Neural crest cell (in vitro differentiated cells): Measurements from ENCODE around the gene IRF2BP1. TPM values are rescaled to one million over a fixed set of nuclear protein-coding genes. Genes with fewer than 3 reads are reported as not detected.
A peak's percentile ranks its signal among the peaks of the same experiment; 100 is the strongest.

Experiments used
- DNase-seq: peaks from one replicate; pipeline ENCODE4 v3.0.0; 2021; ENCODE audit warnings: low read depth, mixed read lengths, low spot score
- H3K27ac Mint-ChIP-seq: one replicate; pipeline ENCODE4 v1.8.0; 2021; ENCODE audit warnings: mild to moderate bottlenecking, mixed read lengths; ENCODE audit not compliant: unreplicated experiment
- H3K27me3 Mint-ChIP-seq: 2 replicates; pipeline ENCODE4 v1.8.0; 2021; ENCODE audit warnings: low read depth, mild to moderate bottlenecking, mixed read lengths
- H3K36me3 Mint-ChIP-seq: 2 replicates; pipeline ENCODE4 v1.8.0; 2021; ENCODE audit warnings: low read depth, mild to moderate bottlenecking, mixed read lengths
- H3K4me1 Mint-ChIP-seq: 2 replicates; pipeline ENCODE4 v1.8.0; 2021; ENCODE audit warnings: mixed read lengths
- H3K4me3 Mint-ChIP-seq: one replicate; pipeline ENCODE4 v1.8.0; 2021; ENCODE audit warnings: mild to moderate bottlenecking, mixed read lengths
- H3K9me3 Mint-ChIP-seq: 2 replicates; pipeline ENCODE4 v1.8.0; 2021; ENCODE audit warnings: mixed read lengths
- CTCF ChIP-seq: fragments of 200-600 bp; sonication (generic); conservative IDR thresholded peaks from 2 replicates; pipeline ENCODE4 v1.5.0; 2021; ENCODE audit warnings: antibody characterized with exemption, mild to moderate bottlenecking
- total RNA-seq: library from RNA; stranded (reverse); gene quantifications from 2 replicates; pipeline ENCODE4 v1.2.1, GENCODE V29; 2021

IRF2BP1 gene
- total RNA-seq, 1 donor from 2014 or later, result 33.1 TPM

- Mint-ChIP-seq H3K27ac (no peak overlapping the region), H3K4me1 (peaks cover 39% of the 10 kb centered on the region), H3K36me3 (peaks cover 3% of the 10 kb centered on the region), H3K4me3 (peak overlapping the region; percentile 34), H3K27me3 (peaks cover 7% of the 10 kb centered on the region), H3K9me3 (no peaks in the 10 kb centered on the region)
- DNase-seq, result no peak
- no peak for TF ChIP-seq CTCF
Measured at GRCh38 chr19:45881082-45881908, 4.6 kb downstream of the IRF2BP1 start.

- Mint-ChIP-seq H3K27ac (peak overlapping the region; percentile 95), H3K27me3 (peaks cover 8% of the 10 kb centered on the region), H3K4me3 (peak overlapping the region; percentile 57), H3K36me3 (no peaks in the 10 kb centered on the region), H3K9me3 (no peaks in the 10 kb centered on the region), H3K4me1 (peaks cover 38% of the 10 kb centered on the region)
- no peak for TF ChIP-seq CTCF
- DNase-seq, result no peak
Measured at GRCh38 chr19:45879971-45880370, 6.0 kb downstream of the IRF2BP1 start.

GRCh38 chr19:45879055-45879454 lies 6.9 kb downstream of the IRF2BP1 start:
- Mint-ChIP-seq H3K27ac (no peak overlapping the region), H3K4me3 (no peak overlapping the region), H3K9me3 (no peaks in the 10 kb centered on the region), H3K36me3 (no peaks in the 10 kb centered on the region), H3K27me3 (peaks cover 11% of the 10 kb centered on the region), H3K4me1 (peaks cover 44% of the 10 kb centered on the region)
- no peak for DNase-seq
- TF ChIP-seq CTCF, result no peak

- H3K27ac Mint-ChIP-seq, result no peak overlapping the region
- peaks cover 44% of the 10 kb centered on the region for H3K4me1 Mint-ChIP-seq
- DNase-seq, result no peak
- peak overlapping the region; percentile 6 for H3K4me3 Mint-ChIP-seq
- peaks cover 14% of the 10 kb centered on the region for H3K27me3 Mint-ChIP-seq
- no peaks in the 10 kb centered on the region for H3K36me3 Mint-ChIP-seq
- H3K9me3 Mint-ChIP-seq, result no peaks in the 10 kb centered on the region
- no peak for TF ChIP-seq CTCF
Measured at GRCh38 chr19:45878043-45878794, 7.7 kb downstream of the IRF2BP1 start.

GRCh38 chr19:45876411-45877197 lies 9.3 kb downstream of the IRF2BP1 start:
- no peaks in the 10 kb centered on the region for H3K36me3 Mint-ChIP-seq
- no peak for DNase-seq
- H3K4me1 Mint-ChIP-seq, result peaks cover 41% of the 10 kb centered on the region
- H3K4me3 Mint-ChIP-seq, result no peak overlapping the region
- TF ChIP-seq CTCF, result no peak
- peak overlapping the region; percentile 92 for H3K27ac Mint-ChIP-seq
- peaks cover 12% of the 10 kb centered on the region for H3K27me3 Mint-ChIP-seq
- H3K9me3 Mint-ChIP-seq, result no peaks in the 10 kb centered on the region
